Esophagus muscularis mucosa (tissue), 4 donors: Measurements from ENCODE around the gene MYRF. TPM values are rescaled to one million over a fixed set of nuclear protein-coding genes. Genes with fewer than 3 reads are reported as not detected.

Experiments
- DNase-seq: peaks from one replicate; pipeline ENCODE4 v3.0.0-alpha.2; 2017; ENCODE audit errors: extremely low spot score
- H3K27ac ChIP-seq, 4 donors: fragments of 200-600 bp; sonication (generic); replicated peaks in 1 of 4; 1 replicate in 3 of 4; 2 replicates in 1 of 4; pipeline ENCODE4 v1.5.1; 2016 to 2019; ENCODE audit warnings: mild to moderate bottlenecking in 1 of 4
- H3K27me3 ChIP-seq, 4 donors: fragments of 200-600 bp; sonication (generic); one replicate each; pipeline versions ENCODE4 v1.5.1 to v1.6.0; 2016 to 2019
- H3K36me3 ChIP-seq, 4 donors: fragments of 200-600 bp; sonication (generic); one replicate each; pipeline ENCODE4 v1.5.1; 2016 to 2019
- H3K4me1 ChIP-seq, 4 donors: fragments of 200-600 bp; sonication (generic); one replicate each; pipeline ENCODE4 v1.5.1; 2016 to 2019
- H3K4me3 ChIP-seq, 4 donors: fragments of 200-600 bp; sonication (generic); 1 replicate in 2 of 4; 2 replicates in 2 of 4; pipeline ENCODE4 v1.5.1; 2016 to 2019; ENCODE audit warnings: mild to moderate bottlenecking in 4 of 4, moderate library complexity in 1 of 4
- H3K9me3 ChIP-seq, 4 donors: fragments of 200-600 bp; sonication (generic); 1 replicate in 3 of 4; 2 replicates in 1 of 4; pipeline ENCODE4 v1.5.1; 2016 to 2019
- EP300 ChIP-seq: sonication (generic); formaldehyde crosslinking; IDR thresholded peaks from one replicate; pipeline ENCODE4 v1.6.1; 2017; ENCODE audit warnings: antibody characterized with exemption
- POLR2A ChIP-seq: fragments of 450-650 bp; IDR thresholded peaks from one replicate; pipeline ENCODE4 v1.6.1; 2017; ENCODE audit warnings: antibody characterized with exemption, moderate library complexity, mild to moderate bottlenecking, low read depth
- POLR2AphosphoS5 ChIP-seq, 2 donors: sonication (generic); formaldehyde crosslinking; IDR thresholded peaks; one replicate each; pipeline ENCODE4 v1.6.1; 2017; ENCODE audit warnings: antibody characterized with exemption in 2 of 2
- WGBS: methylation state at CpG from one replicate; pipeline ENCODE4 v1.1.5; 2018; 5-methylcytosine and 5-hydroxymethylcytosine counted together
- intact Hi-C: fragments of 100-400 bp; cut with DNase I; formaldehyde crosslinking; loops from one replicate; pipeline ENCODE4 v1.15.1; 2023
- total RNA-seq, 4 donors: library from RNA; depleted of rRNA; stranded (reverse); fragments of >200 nt; gene quantifications; one replicate each; pipeline versions ENCODE4 v1.1.0 to v1.2.1, GENCODE V29; 2016
- TF ChIP-seq, protein P1 (sequence below), 3 experiments: fragments of 200-600 bp in 2 of 3; fragments of 450-650 bp in 1 of 3; sonication (generic) in 2 of 3; IDR thresholded peaks; one replicate each; pipeline ENCODE4 v1.5.1; 2017 to 2019; ENCODE audit warnings: antibody characterized with exemption in 3 of 3, mild to moderate bottlenecking in 2 of 3, moderate library complexity in 1 of 3

MYRF gene
- total RNA-seq, 4 donors from 2014 or later = under 0.01 to 0.71 (median 0.40) TPM

DNA sequence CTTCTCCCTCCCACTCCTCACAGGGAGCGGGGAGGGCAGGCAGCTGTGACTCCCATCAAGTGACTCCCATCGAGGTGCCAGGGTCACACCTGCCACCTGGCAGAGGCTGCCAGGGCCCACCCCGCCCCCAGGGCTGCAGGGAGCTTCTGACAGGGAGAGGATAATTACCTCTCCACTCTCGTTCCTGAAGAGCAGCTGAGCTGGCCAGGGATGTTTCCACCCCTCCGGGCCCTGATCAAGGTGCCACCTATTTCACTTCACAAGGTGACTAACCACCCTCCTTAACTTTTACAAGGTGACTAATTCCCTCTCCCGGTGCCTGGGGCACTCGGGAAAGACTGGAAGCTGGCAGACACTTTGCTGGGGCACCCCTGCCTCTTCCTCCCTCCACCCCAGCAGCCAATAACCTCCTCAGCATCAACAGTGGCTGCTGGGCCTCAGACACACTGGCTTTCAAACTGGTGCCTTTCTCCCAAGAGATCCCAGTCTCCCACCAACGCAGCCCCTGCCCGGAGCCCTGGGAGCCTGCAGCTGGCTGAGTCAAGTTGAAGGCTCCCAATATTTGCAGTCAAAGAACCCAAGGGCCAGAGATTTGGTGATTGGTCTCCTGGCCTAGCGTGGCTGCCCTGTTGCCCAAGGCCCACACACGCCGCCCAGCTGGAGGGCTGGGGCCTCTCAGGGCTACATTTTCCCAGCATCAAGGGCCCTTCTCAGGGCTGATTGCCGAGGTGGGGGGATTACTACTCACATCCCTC, 22.0 kb upstream of the MYRF start:
- intact Hi-C loops = loop anchor here (10.0 kb wide), 1 partner anchor 146 kb away; the partner anchor contains the start of gene SYT7
- WGBS = 85% methylated on average over 13 of the region's 13 CpGs
- Histone ChIP-seq H3K4me3 (no peak overlapping the region), H3K27ac (peak overlapping the region in 3 of 4 donors; percentile 30 to 59 (median 45)), H3K9me3 (no peaks in the 10 kb centered on the region), H3K27me3 (no peaks in the 10 kb centered on the region), H3K4me1 (peaks cover 0 to 57% (median 38%) of the 10 kb centered on the region in 4 donors), H3K36me3 (peaks cover 7 to 50% (median 22%) of the 10 kb centered on the region in 4 donors)
- no peak for DNase-seq
- TF ChIP-seq EP300 = no peak

DNA sequence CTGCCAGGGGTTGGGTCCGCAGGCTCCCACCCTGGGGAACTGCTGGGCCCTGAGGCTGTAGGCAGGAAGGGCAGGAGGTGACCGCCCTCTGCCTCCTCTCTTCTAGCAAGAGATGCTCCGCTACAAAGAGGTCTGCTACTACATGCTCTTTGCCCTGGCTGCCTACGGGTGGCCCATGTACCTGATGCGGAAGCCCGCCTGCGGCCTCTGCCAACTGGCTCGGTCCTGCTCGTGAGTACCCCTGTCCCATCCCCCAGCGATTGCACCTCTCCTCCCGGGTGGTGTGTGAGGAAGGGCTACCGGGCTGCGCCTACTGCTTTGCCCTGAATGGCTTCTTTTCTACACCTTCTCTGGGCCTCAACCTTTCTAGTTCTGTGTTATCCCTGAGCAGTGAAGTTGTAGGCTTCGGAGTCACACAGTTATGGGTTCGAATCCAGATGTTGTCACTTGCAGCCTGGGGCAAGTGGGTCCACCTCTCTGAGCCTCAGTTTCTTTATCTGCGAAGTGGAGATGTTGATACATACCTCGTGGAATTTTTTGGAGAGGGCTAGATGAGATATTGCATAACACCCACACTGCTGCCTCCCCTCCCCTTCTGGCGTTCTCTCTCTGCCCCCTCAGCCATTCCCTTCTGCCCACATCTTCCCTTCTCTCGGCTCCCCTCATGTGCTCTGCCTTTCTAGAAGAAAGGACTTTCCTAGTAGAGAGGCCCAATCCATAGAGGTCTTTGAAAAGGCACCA, 21.1 kb upstream of the MYRF start:
- intact Hi-C loops = loop anchor here (10.0 kb wide), 1 partner anchor 147 kb away; the partner anchor contains the start of gene SYT7
- H3K27ac ChIP-seq = peak overlapping the region in 2 of 4 donors; percentile 52 to 65
- peaks cover 10 to 50% (median 27%) of the 10 kb centered on the region in 4 donors for H3K36me3 ChIP-seq
- H3K9me3 ChIP-seq = no peaks in the 10 kb centered on the region
- WGBS = 87% methylated on average over 19 of the region's 19 CpGs
- H3K4me3 ChIP-seq = no peak overlapping the region
- no peak for DNase-seq
- peaks cover 0 to 57% (median 34%) of the 10 kb centered on the region in 4 donors for H3K4me1 ChIP-seq
- no peaks in the 10 kb centered on the region for H3K27me3 ChIP-seq
- no peak for TF ChIP-seq POLR2AphosphoS5 (IDR thresholded peaks at IDR 0.05)
- TF ChIP-seq EP300 = no peak
- no peak for TF ChIP-seq POLR2A
- TF ChIP-seq, protein P1, sequence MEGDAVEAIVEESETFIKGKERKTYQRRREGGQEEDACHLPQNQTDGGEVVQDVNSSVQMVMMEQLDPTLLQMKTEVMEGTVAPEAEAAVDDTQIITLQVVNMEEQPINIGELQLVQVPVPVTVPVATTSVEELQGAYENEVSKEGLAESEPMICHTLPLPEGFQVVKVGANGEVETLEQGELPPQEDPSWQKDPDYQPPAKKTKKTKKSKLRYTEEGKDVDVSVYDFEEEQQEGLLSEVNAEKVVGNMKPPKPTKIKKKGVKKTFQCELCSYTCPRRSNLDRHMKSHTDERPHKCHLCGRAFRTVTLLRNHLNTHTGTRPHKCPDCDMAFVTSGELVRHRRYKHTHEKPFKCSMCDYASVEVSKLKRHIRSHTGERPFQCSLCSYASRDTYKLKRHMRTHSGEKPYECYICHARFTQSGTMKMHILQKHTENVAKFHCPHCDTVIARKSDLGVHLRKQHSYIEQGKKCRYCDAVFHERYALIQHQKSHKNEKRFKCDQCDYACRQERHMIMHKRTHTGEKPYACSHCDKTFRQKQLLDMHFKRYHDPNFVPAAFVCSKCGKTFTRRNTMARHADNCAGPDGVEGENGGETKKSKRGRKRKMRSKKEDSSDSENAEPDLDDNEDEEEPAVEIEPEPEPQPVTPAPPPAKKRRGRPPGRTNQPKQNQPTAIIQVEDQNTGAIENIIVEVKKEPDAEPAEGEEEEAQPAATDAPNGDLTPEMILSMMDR (IDR thresholded peaks at IDR 0.05) = no peak

DNA sequence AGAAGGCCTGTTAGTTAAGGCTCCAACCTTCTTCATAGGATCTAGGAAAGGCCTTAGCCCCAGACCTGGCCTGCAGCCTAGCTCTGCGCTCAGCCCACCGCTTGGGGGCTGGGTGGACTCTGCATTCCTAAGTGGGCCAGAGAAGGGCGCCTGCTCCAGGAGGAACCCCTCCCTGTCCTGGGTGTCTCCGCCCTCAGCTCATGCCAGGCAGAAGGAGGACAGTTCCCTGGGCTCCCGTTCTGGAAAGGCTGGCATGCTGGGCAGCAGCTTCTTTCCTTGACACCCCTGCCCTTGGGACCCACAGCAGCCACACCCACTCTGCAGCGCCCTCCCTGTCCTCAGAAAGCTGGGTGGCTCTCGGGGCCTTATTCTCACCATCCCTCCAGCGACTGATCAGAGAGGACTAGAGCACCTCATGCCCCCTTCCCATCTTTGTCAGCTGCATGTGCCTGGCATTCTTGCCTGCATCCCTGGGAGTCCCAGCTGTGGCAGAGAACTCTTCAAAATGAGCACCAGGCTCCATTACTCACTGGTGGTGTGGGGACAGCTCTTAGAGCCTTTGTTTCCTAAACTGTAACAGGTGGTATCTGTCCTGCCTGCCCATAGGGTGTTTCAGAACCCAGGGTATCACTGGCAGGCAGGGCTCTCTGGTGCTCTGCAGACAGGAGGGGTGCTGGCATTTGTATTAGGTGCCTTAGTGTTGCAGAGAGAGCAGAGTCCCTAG, 20.3 kb upstream of the MYRF start:
- 72% methylated on average over 5 of the region's 8 CpGs for WGBS
- Histone ChIP-seq H3K4me3 (no peak overlapping the region), H3K9me3 (no peaks in the 10 kb centered on the region), H3K36me3 (peaks cover 10 to 50% (median 30%) of the 10 kb centered on the region in 4 donors), H3K27me3 (no peaks in the 10 kb centered on the region), H3K4me1 (peaks cover 0 to 57% (median 34%) of the 10 kb centered on the region in 4 donors), H3K27ac (peak overlapping the region in 3 of 4 donors; percentile 52 to 65 (median 60))
- no peak for DNase-seq
- intact Hi-C loops = loop anchor here (10.0 kb wide), 1 partner anchor 147 kb away; the partner anchor contains the start of gene SYT7
- TF ChIP-seq POLR2A (no peak), EP300 (no peak), POLR2AphosphoS5 (IDR thresholded peaks at IDR 0.05) (no peak)
- TF ChIP-seq, protein P1 (IDR thresholded peaks at IDR 0.05) = no peak

DNA sequence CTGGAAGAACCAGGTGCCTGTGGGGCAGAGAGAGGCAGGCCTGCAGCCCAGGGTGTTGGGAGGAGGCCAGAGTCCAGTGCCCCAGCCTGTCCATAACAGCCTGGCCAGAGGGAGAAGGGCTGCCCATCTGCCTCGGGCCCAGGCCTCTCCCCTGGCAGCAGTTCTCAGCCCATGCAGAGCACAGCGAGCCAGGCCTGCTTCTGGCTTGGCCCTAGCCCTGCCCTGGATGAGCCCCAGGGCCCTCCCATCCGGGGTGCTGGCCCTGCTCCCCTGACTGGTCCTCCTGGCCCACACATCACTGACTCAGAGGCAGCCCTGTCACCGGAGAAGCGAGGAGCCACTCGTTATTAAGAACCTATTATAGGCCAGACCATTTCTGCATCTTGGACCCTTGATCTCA, 19.7 kb upstream of the MYRF start:
- Histone ChIP-seq H3K4me1 (peaks cover 0 to 52% (median 32%) of the 10 kb centered on the region in 4 donors), H3K36me3 (peaks cover 10 to 52% (median 33%) of the 10 kb centered on the region in 4 donors), H3K4me3 (no peak overlapping the region), H3K27ac (peak overlapping the region in 3 of 4 donors; percentile 52 to 65 (median 60)), H3K27me3 (no peaks in the 10 kb centered on the region), H3K9me3 (no peaks in the 10 kb centered on the region)
- whole genome bisulfite sequencing = no CpG with 5 or more reads among the region's 6 CpGs
- intact Hi-C loops = loop anchor here (1.0 to 10.0 kb wide), 2 partner anchors 52 to 148 kb away; partner anchors contain the start of genes DAGLA and SYT7
- no peak for DNase-seq
- TF ChIP-seq, protein P1 (IDR thresholded peaks at IDR 0.05) = no peak
- no peak for TF ChIP-seq EP300
- no peak for TF ChIP-seq POLR2AphosphoS5 (IDR thresholded peaks at IDR 0.05)
- no peak for TF ChIP-seq POLR2A
